Adrenal gland (tissue), 5 donors: ENCODE data around the gene HMGB1.

Experiments
- CTCF ChIP-seq, 6 experiments: fragments of 450-650 bp in 4 of 6; fragments of 200-600 bp in 2 of 6; sonication (generic) in 1 of 6; IDR thresholded peaks; 1 replicate in 5 of 6; 2 replicates in 1 of 6; pipeline versions ENCODE4 v1.5.1 to v1.8.0; 2016 to 2021; ENCODE audit warnings: antibody characterized with exemption in 6 of 6, mild to moderate bottlenecking in 2 of 6, moderate library complexity in 1 of 6
- POLR2A ChIP-seq, 2 donors: fragments of 450-650 bp; IDR thresholded peaks; one replicate each; pipeline ENCODE4 v1.6.1; 2017; ENCODE audit warnings: antibody characterized with exemption in 2 of 2, mild to moderate bottlenecking in 2 of 2, moderate library complexity in 1 of 2
- donor health status: DM: no; HTN: no; CAD: no.

DNA sequence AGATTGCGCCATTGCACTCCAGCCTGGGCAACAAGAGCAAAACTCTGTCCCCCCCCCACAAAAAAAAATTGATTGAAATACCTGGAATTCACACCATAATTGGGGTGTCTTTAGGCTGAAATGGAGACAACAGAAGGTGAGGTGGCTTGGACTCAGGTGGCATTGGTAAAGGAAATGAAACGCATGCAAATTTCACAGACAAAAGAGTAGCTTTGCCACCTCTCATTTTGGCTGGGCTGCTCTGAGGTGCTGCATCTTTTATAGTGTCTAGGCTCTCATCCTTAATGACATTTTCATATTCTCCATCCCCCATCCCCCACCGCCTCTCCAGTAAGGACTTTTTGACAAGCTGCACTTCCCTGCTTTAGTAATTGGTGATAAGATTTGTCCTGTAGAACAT, 36.5 kb downstream of the HMGB1 start:
- no peak for TF ChIP-seq CTCF (IDR thresholded peaks at IDR 0.05)
- TF ChIP-seq POLR2A (IDR thresholded peaks at IDR 0.05): no peak
